ENCODE measurements around the gene SPART. TPM values are rescaled to one million over a fixed set of nuclear protein-coding genes. Genes with fewer than 3 reads are reported as not detected.
A peak's percentile ranks its signal among the peaks of the same experiment; 100 is the strongest.

The SPART gene
- total RNA-seq = 64.0 TPM

GRCh38 chr13:36346222-36347083 lies at the start of gene SPART:
Gene SPART, minus strand, starts transcription at chr13:36346394. Its CDS starts 10,564 bp downstream, at chr13:36335830.
- peak; percentile 95 for DNase-seq

- peak; percentile 69 for DNase-seq
These were observed 49.1 kb upstream of the SPART start for GRCh38 chr13:36395280-36395679.

- no peak for DNase-seq
These were observed 39.3 kb upstream of the SPART start for GRCh38 chr13:36385489-36385888.

GRCh38 chr13:36382030-36382429 lies 35.8 kb upstream of the SPART start:
- no peak for DNase-seq

GRCh38 chr13:36377826-36378468 lies 31.8 kb upstream of the SPART start:
- peak; percentile 53 for DNase-seq

GRCh38 chr13:36374063-36374462 lies 27.9 kb upstream of the SPART start:
- DNase-seq = no peak

GRCh38 chr13:36371185-36371584 lies 25.0 kb upstream of the SPART start:
- DNase-seq = no peak

GRCh38 chr13:36370108-36370429 lies 23.9 kb upstream of the SPART start:
- DNase-seq = no peak

- DNase-seq = no peak
These were observed 23.3 kb upstream of the SPART start for GRCh38 chr13:36369268-36370107.

GRCh38 chr13:36366031-36366430 lies 19.8 kb upstream of the SPART start:
- no peak for DNase-seq

- no peak for DNase-seq
These were observed 17.2 kb upstream of the SPART start for GRCh38 chr13:36363366-36363863.

GRCh38 chr13:36362914-36363313 lies 16.7 kb upstream of the SPART start:
- DNase-seq = no peak

GRCh38 chr13:36362251-36362650 lies 16.1 kb upstream of the SPART start:
- no peak for DNase-seq

GRCh38 chr13:36360903-36361302 lies 14.7 kb upstream of the SPART start:
- DNase-seq = peak; percentile 56

GRCh38 chr13:36359301-36359950 lies 13.2 kb upstream of the SPART start:
- no peak for DNase-seq

- DNase-seq = peak; percentile 37
These were observed 12.1 kb upstream of the SPART start for GRCh38 chr13:36358175-36358718.

- peak; percentile 60 for DNase-seq
These were observed 11.5 kb upstream of the SPART start for GRCh38 chr13:36357692-36358091.

- no peak for DNase-seq
These were observed 11.0 kb upstream of the SPART start for GRCh38 chr13:36357231-36357630.

GRCh38 chr13:36356058-36356457 lies 9.9 kb upstream of the SPART start:
- no peak for DNase-seq

GRCh38 chr13:36355632-36356031 lies 9.4 kb upstream of the SPART start:
- no peak for DNase-seq

GRCh38 chr13:36354842-36355623 lies 8.8 kb upstream of the SPART start:
- DNase-seq = peak; percentile 49

Measured in skin of body (tissue), 2 donors.